Suprapubic skin (tissue), 4 donors: ENCODE results near the gene MZB1.

Source experiments
- EP300 ChIP-seq: sonication (generic); formaldehyde crosslinking; IDR thresholded peaks from one replicate; pipeline ENCODE4 v1.6.1; 2017; ENCODE audit warnings: antibody characterized with exemption
- POLR2AphosphoS5 ChIP-seq, 3 donors: sonication (generic); formaldehyde crosslinking; IDR thresholded peaks; one replicate each; pipeline ENCODE4 v1.6.1; 2017; ENCODE audit warnings: antibody characterized with exemption in 3 of 3
- TF ChIP-seq, protein P1 (sequence below), 2 donors: fragments of 200-600 bp in 1 of 2; fragments of 450-650 bp in 1 of 2; sonication (generic) in 1 of 2; IDR thresholded peaks; one replicate each; pipeline ENCODE4 v1.5.1; 2016 to 2019; ENCODE audit warnings: antibody characterized with exemption in 2 of 2, mild to moderate bottlenecking in 1 of 2, moderate library complexity in 1 of 2

DNA sequence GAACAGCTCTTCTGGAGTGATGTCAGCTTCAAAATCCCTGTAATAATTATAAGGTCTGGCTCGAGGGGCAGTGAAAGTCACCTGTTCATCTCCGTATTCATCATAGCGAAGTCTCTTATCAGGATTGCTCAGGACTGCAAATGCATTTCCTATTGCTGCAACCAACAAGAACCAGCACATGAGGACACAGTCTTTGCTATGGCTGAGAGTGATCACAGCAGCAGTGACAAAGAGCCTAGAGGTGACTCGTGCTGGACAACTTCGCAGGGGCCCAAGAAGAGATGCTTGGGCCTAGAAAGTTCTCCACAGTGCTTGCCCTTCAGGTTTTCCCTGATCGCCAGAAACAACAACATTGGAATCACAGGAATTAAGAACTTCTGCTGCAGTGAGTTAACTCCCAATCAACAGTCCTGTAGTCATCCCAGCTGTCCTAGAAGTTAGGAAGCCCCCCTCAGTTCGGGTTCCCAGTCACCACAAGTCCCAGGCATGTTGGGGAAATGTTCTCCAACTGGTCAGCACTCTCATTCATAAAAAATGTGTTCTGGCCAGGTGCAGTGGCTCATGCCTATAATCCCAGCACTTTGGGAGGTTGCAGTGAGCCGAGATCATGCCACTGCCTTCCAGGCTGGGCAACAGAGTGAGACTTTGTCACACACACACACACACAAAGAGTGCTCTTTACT lies 36.6 kb upstream of the MZB1 start:
- TF ChIP-seq, protein P1, sequence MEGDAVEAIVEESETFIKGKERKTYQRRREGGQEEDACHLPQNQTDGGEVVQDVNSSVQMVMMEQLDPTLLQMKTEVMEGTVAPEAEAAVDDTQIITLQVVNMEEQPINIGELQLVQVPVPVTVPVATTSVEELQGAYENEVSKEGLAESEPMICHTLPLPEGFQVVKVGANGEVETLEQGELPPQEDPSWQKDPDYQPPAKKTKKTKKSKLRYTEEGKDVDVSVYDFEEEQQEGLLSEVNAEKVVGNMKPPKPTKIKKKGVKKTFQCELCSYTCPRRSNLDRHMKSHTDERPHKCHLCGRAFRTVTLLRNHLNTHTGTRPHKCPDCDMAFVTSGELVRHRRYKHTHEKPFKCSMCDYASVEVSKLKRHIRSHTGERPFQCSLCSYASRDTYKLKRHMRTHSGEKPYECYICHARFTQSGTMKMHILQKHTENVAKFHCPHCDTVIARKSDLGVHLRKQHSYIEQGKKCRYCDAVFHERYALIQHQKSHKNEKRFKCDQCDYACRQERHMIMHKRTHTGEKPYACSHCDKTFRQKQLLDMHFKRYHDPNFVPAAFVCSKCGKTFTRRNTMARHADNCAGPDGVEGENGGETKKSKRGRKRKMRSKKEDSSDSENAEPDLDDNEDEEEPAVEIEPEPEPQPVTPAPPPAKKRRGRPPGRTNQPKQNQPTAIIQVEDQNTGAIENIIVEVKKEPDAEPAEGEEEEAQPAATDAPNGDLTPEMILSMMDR (IDR thresholded peaks at IDR 0.05), result no peak
- TF ChIP-seq POLR2AphosphoS5 (IDR thresholded peaks at IDR 0.05) (no peak), EP300 (no peak)
